ENCODE results near the gene H19.

H19 gene

DNA sequence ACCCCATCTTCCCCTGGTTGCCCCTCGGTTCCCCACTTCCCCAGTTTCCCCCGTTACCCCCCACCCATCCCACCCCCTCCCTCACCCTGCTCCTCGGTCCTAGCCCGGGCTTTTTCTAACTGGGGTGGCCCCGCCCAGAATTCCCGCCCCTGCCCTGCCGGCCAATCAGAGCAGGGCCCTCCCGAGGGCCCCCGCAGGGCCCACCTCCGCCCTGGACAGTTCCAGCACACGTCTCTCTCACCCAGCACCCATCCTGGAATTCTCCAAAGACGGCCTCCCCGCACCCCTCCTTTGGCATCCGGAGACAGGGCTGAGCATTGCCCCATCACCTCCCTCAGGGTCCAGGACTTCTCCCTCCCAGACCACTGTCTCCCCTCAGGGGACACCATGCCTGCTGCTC, at the start of gene H19:
TSS of gene H19 (minus strand) at position 88 of the 400 bp plus-strand sequence.
- DNase-seq: no peak

DNA sequence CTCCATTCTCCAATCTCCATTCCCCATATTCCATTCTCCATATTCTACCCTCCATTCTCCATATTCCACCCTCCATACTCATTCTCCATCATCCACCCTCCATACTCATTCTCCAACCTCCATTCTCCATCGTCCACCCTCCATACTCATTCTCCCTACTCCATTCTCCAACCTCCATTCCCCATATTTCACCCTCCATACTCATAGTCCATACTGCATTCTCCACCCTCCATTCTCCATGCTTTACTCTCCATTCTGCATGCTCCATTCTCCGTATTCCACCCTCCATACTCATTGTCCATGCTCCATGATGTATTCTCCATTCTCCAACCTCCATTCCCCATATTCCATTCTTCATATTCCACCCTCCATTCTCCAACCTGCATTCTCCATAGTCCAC, 44.3 kb upstream of the H19 start:
- DNase-seq: no peak

DNA sequence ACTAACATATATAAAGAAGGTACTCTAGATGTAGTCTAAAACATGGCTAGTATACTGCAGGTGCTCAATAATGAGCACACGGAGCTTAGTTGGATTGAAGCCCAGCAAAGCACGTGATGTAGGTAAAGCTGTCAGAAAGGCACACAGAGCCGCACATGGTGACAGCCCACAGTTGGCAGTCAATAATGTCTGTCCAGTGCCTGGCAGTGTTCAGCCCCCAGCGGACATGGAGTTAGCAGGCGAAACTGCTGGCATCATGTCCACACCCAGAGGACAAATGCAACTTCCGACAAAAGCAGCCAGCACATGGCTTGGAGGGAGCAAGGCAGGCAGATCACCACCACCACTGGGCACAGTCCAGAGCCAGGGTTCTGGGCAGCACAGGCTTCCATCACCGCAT, 43.5 kb upstream of the H19 start:
- DNase-seq: no peak

DNA sequence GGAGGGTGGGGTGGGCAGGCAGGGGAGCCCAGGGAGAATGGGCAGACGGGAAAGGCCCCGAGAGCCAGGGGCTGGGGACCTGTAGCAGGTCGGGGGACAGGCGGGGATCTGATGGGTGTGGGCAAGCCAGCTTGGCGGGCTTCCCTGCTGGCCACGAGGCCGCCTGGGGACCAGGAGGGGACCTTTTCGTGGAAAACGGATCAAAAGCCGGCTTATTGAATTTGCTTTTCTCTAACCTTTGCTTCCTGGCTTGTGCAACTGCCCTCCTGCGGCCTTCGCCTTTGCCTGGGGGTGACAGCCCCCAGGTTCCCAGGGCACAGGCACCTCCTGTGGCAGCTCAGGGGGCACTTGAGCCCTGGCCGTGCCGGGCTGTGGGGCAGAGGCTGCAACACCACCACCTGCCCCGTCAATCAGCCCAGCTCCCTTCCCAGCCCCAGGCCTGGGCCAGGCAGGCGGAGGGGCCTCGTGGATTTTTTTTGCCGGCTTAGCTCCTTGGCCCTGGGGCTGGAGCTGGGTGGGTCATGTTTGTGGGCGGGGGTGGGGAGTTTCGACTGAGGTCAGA, 41.6 kb upstream of the H19 start:
- no peak for DNase-seq

DNA sequence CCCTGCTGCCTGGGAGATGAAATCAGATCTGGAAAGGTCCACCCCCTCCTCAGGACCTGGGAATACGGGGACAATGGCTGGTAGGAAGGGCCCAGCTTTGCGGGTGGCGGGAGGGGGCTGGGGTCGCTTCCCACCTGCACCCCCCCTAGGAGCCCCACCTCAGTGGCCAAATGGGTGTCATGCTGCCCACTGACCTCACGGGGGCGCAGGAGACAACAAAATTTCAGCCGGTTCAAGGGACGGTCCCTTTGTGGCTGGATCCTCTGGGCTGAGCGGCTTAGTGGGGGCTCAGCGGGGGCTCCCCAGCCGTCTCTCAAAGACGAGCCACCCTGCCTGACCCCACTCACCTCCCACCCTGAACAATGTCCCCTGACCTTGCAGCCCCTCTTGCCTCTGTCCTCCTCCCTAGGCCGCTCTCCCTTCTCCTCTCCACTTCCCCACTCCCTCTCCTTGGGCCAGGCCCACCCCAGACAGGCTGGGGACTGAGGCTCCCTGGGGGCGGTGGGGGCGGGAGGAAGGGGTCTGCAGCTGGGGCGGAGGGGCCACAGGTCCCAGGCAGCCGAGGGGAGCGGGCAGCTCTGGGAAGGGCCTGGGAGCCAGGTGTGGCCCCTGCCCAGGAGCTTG, 39.3 kb upstream of the H19 start:
- DNase-seq: no peak

DNA sequence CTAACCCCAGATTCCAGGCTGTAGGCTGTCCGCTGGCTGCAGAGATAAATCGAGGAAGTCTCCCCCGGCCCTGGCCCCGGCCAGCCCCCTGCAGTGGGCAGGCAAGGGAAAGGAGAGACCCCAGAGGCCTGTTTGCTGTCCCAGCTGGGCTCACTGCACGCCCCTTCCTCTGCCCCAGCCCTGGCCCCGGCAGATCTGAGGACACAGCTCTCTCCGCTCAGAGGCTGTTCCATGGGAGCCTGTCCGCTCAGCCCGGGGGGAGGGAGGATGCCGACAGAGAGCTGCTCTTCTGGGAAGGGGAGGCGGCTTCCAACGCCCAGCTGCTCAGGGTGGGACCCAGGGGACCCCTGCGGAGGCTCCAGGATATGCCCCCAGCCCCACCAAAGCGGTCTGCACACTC, 37.7 kb upstream of the H19 start:
- DNase-seq: no peak

DNA sequence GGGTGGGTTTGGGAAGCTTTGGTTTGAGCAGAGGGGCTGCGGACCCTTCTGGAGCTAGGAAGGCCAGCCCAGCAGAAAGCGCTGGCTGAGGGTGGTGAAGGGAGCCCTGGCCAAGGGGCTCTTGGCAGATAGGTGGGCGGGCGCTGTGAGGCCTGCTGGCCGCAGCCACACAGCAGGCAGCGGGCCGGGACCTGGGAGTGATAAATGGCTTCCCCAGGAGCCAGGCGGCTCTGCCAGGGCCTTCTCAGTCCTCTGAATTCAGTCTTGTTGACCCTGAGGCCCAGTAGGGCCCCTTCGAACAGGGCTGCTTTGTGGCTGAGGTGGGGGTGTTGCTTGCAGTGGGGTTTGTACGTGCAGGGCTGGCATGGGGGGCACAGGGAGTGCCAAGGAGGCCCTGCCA, 33.4 kb upstream of the H19 start:
- no peak for DNase-seq

DNA sequence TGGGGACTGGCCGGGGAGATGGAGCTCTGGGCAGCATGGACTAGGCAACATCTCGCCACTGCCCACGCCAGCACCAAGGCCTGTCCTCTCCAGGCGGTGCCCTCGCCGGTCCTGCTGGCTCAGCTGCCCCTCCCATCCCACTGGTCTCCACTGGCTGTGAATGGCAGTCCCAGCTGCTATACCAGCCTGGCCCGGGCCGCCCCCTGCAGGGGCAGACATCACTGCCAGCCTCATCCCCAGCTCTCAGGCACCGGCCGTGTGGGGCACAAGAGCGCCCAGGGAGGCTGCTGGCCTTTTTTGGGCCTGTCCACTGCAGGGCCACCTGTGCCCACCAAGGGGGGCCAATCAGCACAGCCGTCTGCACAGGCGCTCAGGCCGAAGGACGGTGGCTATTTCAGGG, 30.1 kb upstream of the H19 start:
- no peak for DNase-seq

DNA sequence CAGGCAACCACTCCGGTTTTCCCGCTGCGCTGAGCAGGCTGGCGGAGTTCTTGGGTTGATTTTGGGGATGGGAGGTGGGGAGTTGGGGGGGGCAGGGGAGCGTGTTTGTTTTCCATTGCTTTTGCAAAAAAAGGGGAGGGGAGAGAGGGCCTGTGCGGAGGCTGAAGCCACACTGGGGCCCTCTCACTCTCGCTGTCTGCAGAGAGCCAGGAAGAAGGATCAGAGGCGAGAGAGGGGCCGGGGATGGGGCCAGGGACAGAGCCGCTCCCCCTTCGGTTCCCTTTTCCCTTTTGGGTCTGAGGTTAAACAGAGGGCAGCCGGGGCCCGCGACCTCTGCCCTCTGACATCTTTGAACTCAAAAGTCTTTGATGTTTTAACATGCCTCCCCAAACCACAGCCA, 17.4 kb upstream of the H19 start:
- DNase-seq: no peak

DNA sequence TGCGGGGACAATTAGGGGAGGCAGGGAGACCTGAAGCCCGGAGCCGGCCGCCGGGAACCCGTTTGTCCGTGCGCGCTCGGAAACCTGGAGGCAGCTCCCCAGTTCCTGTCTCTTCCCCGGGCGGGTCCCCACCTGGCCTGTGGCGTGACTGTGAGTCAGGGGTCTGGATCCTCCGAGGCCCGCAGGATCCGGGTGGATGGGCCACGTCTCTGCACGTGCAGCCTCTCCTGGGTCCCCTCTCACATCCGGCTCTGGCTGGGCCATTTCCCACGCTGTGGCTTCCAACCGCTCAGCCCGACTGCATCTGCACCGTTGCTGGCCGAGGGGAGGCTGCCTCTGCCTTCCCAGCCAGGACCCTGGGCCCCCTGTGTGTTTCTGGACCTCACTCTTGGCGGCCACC, 14.8 kb upstream of the H19 start:
- no peak for DNase-seq

DNA sequence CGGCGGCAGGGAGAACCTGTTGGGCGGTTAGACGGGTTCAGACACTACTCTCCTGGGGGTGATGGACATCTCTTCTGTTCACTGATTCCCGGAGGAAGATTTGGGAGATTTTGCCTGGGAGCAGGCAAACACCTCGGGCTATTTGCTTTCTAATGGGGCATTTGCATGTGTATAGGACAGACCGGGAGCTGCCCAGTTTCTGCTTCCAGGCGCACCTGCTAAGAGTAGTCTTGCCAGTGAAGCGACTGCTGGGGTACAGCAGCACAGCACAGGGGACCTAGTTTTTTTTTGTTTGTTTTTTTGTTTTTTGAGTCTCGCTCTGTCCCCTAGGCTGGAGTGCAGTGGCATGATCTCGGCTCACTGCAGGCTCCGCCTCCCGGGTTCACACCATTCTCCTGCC, 6.8 kb upstream of the H19 start:
- DNase-seq: no peak

DNA sequence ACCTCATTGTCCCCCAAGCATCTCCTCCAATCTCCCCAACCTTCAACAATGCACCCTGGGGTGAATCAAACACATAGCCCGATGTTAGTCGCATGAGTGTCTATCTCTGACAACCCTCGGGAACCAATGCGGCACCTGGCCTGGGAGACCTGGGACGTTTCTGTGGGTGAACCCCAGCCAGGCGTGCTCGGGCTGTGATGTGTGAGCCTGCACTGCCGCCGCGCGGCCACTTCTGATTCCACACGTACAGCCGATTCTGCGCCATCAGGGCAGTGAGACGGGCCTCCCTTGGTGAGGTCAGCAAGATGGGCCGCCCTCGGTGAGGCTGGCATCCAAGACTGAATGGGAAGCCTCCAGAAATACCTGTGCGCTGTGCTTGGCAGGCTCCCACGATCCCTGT, 5.2 kb upstream of the H19 start:
- DNase-seq: no peak

DNA sequence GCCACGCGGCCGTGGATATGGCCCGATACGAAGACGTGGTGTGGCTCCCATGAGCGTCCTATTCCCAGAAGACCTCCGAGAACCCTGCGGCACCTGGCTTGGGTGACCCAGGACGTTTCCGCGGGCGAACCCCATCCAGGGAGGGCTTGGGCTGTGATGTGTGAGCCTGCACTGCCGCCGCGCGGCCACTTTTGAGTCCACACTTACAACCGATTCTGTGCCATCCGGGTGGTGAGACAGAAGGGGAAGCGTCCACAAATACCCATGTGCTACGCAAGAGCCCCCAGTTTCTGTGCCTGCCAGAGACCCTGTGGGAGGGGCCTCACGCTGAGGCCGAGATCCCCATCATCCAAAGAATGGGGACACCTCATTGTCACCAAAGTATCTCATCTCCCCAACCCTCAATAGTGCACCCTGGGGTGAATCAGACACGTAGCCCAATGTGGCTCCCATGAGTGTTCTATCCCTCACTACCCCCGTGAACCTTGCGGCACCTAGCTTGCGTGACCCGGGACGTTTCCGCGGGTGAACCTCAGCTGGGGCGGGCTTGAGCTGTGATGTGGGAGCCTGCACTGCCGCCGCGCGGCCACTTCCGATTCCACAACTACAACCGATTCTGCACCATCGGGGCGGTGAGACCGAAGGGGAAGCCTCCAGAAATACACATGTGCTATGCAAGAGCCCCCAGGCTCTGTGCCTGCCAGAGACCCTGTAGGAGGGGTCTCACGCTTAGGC, 4.6 kb upstream of the H19 start:
- no peak for DNase-seq

DNA sequence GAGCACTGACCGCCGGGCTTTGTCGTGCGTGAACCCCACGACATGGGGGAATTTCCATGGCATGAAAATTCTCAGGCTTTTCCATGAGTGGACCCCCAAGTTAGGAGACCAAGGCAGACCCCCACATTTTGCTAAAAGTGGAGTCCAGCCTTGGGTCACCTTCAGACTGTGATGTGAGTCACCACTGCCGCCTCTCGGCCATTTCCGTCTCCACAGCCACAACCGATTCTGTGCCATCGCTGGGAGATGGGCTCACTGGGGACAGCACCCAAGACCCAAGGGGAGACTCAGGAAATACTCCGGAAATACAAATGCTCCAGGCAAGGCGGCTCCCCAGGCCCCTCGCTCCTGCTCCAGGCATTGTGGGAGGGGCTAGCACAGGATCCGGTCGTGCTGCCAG, 1.2 kb upstream of the H19 start:
- DNase-seq: no peak

DNA sequence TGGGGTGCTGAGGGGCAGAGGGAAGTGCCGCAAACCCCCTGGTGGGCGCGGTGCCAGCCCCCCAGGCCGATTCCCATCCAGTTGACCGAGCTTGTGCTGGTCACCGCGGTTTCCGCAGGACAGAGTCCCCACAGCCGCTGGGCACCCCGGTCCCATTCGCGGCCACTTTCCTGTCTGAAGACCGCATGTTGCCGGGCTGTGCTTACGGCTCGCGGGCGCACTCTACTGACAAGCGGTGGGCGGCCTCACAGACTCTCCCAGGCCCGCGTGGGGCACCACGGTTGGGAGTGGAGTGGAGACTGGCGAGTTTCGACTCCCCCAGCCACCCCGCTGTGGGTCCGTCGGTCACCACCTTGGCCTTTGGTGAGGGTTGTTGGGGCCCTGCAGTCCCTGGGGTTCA, 648 bp upstream of the H19 start:
- DNase-seq: no peak

DNA sequence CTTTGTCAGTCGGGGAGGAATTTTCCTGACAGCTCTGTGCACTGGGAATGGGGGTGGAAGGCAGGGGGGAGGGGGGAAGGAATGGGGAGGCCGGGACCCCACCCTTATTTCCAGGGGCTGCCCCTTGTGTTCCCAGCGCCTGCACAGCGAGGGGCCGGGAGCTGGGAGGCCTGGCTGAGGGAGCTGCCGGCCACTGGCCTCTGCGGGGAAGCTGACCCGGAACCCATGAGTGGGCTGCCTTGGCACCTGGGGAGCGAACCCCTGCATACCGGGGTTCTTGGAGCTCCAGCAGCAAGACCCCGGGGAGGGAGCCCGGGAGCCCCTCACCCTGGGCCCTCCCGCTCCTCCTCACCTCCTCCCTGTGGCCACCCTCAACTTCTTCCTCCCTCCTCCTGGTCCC, 3.5 kb downstream of the H19 start:
- DNase-seq: no peak

DNA sequence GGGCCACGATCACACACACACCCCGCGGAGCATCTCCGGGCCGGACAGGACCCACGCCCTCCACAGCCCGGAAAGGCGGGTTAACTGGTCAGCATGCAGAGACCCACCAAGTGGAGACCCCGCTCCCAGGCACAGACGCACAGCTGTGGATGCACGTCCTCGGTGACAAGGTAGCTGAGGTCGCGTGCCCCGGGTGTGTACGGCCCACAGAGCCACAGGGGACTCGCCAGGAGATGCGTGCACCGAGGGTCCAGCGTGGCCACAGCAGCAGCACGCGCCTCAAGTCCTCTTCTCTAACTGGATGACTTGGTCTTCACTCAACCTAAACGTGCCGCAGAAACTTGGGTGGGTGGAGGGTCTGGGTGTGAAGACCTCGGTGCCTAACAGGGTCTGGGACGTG, 5.5 kb downstream of the H19 start:
- no peak for DNase-seq

DNA sequence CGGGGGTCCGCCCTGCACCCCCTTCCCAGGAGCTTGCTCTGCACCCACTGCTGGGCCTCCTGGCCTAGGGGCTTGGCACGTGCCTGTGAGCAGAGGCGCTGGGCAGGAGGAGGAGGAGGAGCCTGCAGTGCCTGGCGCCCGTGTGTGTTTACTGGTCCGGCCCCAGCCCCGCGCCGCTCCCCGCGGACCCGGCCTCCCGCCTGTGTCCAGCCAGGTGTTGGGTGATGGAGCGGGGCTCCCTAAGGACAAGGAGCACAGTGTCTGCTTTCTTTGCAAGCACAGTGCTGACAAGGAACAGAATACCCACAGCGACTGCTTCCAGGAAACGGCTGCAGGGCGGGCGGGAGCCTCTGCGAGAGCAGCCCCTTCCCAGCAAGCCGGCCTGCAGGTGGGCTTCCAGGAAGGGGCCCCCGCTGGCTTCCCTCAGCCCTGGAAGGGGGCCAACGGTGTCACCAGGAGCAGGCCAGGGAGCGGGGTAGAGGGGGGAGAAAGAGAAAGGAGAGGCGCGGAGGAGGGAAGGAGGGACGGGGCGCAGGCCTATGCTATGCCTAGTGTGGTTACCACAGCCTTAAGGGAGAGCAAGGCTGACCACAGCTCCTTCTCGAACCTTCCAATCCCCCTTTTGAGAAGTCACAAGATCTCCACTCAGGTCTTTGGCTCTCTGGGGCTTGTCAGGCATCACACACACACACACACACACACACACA, 6.6 kb downstream of the H19 start:
- no peak for DNase-seq

DNA sequence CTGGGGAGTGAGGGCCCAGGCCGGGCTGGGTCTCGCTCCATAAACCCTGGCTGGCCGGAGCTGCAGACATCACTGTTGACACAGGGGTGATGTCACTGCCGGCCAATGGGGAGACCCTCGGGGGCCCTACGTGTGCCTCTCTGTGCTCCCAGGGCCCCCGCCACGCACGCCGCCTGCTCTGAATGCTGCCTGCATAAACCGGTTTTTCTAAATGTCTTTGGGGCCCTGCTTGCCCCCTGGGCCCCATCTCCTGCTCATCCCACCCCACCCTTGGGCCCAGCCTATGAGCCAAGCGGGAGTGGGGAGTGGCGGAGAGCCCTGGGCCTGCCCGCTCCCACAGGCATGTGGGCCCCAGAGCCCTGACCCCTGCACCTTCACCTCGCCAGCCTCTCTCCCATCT, 7.7 kb downstream of the H19 start:
- no peak for DNase-seq

DNA sequence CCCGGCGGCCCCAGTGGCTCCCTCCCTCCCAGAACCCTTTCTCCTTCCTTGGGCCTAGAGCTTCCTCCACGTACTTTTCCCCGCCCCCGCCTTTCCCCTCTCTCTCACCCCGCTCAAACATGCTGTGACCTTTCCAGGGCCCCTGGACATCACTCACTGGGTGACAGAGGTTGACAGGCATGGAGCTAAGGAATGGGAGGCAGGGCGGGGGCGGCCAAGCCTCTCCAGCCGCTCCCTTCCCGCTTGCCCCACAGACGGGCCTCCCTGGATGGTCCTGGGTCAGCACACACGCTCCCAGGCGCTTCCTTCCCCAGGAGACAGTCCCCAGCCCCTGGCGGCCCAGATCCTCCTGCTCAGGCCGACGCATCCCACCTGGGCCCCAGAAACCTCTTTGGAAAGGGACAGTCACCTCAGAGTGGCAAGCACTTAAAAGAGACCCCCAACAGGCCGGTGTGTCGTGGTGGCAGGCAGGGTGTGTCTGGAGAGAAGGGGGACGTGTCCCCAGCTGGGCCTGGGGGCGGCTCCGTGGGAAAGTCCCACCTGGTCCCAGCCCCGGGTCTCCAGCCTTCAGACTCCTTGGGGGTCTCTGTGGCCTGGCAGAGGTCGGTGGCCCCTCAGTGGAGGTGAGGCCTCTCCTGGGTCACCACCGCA, 8.8 kb downstream of the H19 start:
- no peak for DNase-seq

DNA sequence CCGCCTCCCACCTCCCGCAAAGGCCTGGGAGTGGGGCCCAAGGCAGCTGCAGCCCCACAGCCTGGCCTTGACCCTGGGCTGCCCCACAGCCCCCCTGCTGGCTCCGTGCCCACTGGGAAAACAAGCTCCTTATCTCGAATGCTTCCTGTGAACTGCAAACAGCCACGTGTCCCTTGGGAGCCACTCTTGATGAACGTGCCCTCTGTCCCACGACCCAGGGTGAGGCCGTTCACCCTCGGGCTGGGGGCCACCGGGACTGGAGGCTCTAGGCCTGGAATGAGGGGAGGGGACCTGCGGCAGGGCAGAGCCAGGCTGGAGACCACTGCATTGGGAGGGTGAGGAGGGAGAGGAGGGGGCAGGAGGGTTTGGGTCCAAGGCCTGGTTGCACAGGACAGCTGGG, 9.5 kb downstream of the H19 start:
- no peak for DNase-seq

DNA sequence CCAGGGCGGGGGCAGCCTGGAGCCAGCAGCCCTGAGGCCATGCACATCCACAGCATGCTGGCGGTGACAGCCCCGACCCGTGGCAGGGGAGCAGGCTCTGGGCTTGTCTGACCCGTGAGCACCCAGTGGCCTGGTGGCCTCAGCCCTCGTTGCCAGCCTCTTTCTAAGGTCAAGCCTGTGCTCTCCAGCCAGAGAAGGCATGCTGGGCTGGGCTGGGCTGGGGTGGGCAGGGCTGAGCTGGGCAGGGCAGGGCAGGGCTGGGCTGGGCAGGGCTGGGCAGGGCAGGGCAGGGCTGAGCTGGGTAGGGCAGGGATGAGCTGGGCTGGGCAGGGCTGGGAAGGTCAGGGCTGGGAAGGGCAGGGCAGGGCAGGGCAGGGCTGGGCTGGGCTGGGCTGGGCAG, 10.6 kb downstream of the H19 start:
- no peak for DNase-seq

DNA sequence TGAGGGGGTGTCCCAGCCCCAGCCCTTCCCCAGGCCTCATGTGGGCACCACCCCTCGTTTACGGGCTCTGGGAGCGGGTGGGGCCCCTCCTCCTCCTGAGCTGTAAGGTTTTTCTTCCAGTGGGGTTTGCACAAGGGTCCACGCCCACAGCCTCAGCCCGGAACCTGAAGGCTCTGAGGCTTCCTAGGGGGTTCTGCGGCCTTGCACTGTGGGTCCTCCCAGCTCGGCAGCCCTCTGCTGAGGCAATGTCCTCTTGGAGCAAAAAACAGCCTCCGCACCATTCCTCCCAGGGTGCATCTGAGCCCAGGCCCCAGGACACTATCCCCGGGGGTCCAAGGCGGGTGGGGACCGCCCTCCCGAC, 14.1 kb downstream of the H19 start:
- peak in 1 of 2 experiments; percentile 13 for DNase-seq

All from activated T-cell treated with anti-CD3 and anti-CD28 coated beads, Interleukin-2, amount 50 U/mL, for 48 hours (primary cell).